CD8-positive, alpha-beta memory T cell (primary cell): ENCODE data around the gene LYST. TPM values are rescaled to one million over a fixed set of nuclear protein-coding genes. Genes with fewer than 3 reads are reported as not detected.
A peak's percentile ranks its signal among the peaks of the same experiment; 100 is the strongest.

Experiments
- CTCF ChIA-PET: fragments of 350-600 bp; sonication (Branson Sonifier 250); formaldehyde crosslinking; loops from one replicate; lab custom pipeline; 2021; ENCODE audit warnings: antibody characterized with exemption; lab: Charles Lee
- POLR2A ChIA-PET: fragments of 350-600 bp; sonication (Branson Sonifier 250); formaldehyde crosslinking; loops from one replicate; lab custom pipeline; 2021; ENCODE audit warnings: antibody characterized with exemption; lab: Charles Lee
- DNase-seq, 5 donors: peaks; one replicate each; pipeline versions ENCODE4 v3.0.0 to v3.0.0-alpha.2; 2020 to 2022; ENCODE audit warnings: mixed read lengths in 1 of 5
- H3K27ac ChIP-seq: one replicate; pipeline ENCODE4 v1.7.0; 2013; ENCODE audit warnings: low read depth, mild to moderate bottlenecking, low read length, moderate library complexity
- H3K27me3 ChIP-seq: 2 replicates; pipeline ENCODE4 v1.7.0; 2013; ENCODE audit warnings: low read length, mild to moderate bottlenecking; ENCODE audit not compliant: insufficient read depth, poor library complexity, severe bottlenecking
- H3K36me3 ChIP-seq: 2 replicates; pipeline ENCODE4 v1.7.0; 2013; ENCODE audit warnings: mild to moderate bottlenecking, low read length, moderate library complexity; ENCODE audit not compliant: insufficient read depth
- H3K4me1 ChIP-seq: 2 replicates; pipeline ENCODE4 v1.7.0; 2013; ENCODE audit warnings: mild to moderate bottlenecking, low read length, moderate library complexity; ENCODE audit not compliant: insufficient read depth
- H3K4me3 ChIP-seq: 2 replicates; pipeline ENCODE4 v1.7.0; 2013; ENCODE audit warnings: mild to moderate bottlenecking, low read length
- H3K9me3 ChIP-seq: 2 replicates; pipeline ENCODE4 v1.7.0; 2013; ENCODE audit warnings: mild to moderate bottlenecking, low read length
- H3K27ac Mint-ChIP-seq, 8 donors: one replicate each; pipeline ENCODE4 v1.8.0; 2020 to 2021; ENCODE audit warnings: mixed read lengths in 8 of 8, mild to moderate bottlenecking in 6 of 8, inconsistent platforms in 3 of 8, moderate library complexity in 3 of 8
- H3K27me3 Mint-ChIP-seq, 2 donors: one replicate each; pipeline ENCODE4 v1.8.0; 2020 to 2021; ENCODE audit warnings: mixed read lengths in 2 of 2, mild to moderate bottlenecking in 1 of 2, moderate library complexity in 1 of 2
- H3K36me3 Mint-ChIP-seq, 3 donors: one replicate each; pipeline ENCODE4 v1.8.0; 2020 to 2021; ENCODE audit warnings: mixed read lengths in 3 of 3, inconsistent platforms in 1 of 3, mild to moderate bottlenecking in 1 of 3
- H3K4me1 Mint-ChIP-seq, 3 donors: one replicate each; pipeline ENCODE4 v1.8.0; 2020 to 2021; ENCODE audit warnings: mixed read lengths in 3 of 3, inconsistent platforms in 1 of 3, mild to moderate bottlenecking in 1 of 3
- H3K4me3 Mint-ChIP-seq, 7 donors: one replicate each; pipeline ENCODE4 v1.8.0; 2020 to 2021; ENCODE audit warnings: mixed read lengths in 7 of 7, mild to moderate bottlenecking in 6 of 7, moderate library complexity in 4 of 7, inconsistent platforms in 2 of 7
- H3K9me3 Mint-ChIP-seq, 5 donors: one replicate each; pipeline ENCODE4 v1.8.0; 2020 to 2022; ENCODE audit warnings: mixed read lengths in 5 of 5, mild to moderate bottlenecking in 3 of 5, moderate library complexity in 2 of 5, inconsistent platforms in 1 of 5
- polyA plus RNA-seq: library from polyadenylated mRNA; unstranded; fragments of 300-500 nt; fragmentation: Illumina TruSeq; gene quantifications from one replicate; pipeline ENCODE4 v1.2.3, GENCODE V29; 2021
- total RNA-seq, 2 experiments: library from RNA; stranded (reverse); gene quantifications; one replicate each; pipeline ENCODE4 v1.2.3, GENCODE V29; 2021

The LYST gene
- total and polyA plus RNA-seq, 3 experiments from 2014 or later, result 24.1 to 79.9 (median 76.9) TPM

DNA sequence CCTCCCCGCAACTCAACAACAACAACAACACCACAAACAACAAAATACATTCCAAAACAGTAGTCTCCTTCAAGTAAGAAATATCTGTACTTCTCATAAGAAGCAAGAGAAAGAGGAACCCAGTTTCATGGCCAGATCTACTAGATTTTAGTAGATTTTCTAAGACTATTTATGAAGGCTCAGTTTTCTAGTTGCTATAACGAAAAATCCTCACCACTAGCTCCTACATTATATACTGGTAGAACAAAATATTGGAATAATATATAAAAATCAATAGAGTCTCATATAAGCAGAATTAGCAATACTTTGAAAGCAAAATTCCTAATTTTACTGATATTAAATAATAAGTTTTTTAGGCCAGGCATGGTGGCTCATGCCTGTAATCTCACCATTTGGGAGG lies 86.9 kb downstream of the LYST start:
- Histone ChIP-seq H3K27me3 (no peaks in the 10 kb centered on the region), H3K9me3 (no peaks in the 10 kb centered on the region), H3K36me3 (no peaks in the 10 kb centered on the region), H3K27ac (no peak overlapping the region), H3K4me3 (no peak overlapping the region), H3K4me1 (no peaks in the 10 kb centered on the region)
- DNase-seq, result no peak
- H3K9me3 Mint-ChIP-seq, result no peaks in the 10 kb centered on the region
- H3K27me3 Mint-ChIP-seq, result no peaks in the 10 kb centered on the region
- H3K36me3 Mint-ChIP-seq, result peaks cover 8 to 54% (median 15%) of the 10 kb centered on the region in 3 donors
- H3K4me3 Mint-ChIP-seq, result no peak overlapping the region
- peaks cover 0 to 3% (median 0%) of the 10 kb centered on the region in 3 donors for H3K4me1 Mint-ChIP-seq
- ChIA-PET POLR2A (no interaction called here), CTCF (interaction anchor here (0.6 to 1.6 kb wide), 2 partner anchors 192 to 829 kb away, joined by 3 to 6 read pairs; no protein-coding TSS in a partner anchor)
- H3K27ac Mint-ChIP-seq, result peak overlapping the region in 2 of 8 donors; percentile 1 to 3

DNA sequence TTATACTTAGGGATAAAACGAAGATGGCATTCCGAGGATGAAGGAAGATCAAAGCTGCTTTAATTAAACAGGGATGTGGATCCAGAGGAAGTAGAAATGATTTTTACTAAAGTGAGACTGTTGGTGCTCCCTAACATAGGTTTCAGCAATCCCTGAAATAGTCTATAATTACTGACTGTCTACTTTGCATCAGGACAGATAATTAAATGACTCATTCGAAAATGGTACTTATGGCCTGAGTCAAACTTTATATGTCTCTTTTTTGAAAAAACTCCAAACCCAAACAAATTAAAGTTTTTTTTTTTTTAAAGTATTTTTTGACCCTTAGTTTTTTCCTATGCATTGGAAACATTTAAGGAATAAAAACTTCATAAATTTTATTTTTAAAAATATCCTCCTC lies 90.3 kb downstream of the LYST start:
- CTCF ChIA-PET, result interaction anchor here (0.9 kb wide), 1 partner anchor 195 kb away, joined by 3 read pairs; no protein-coding TSS in a partner anchor
- POLR2A ChIA-PET, result no interaction called here
- H3K36me3 Mint-ChIP-seq, result peaks cover 14 to 64% (median 22%) of the 10 kb centered on the region in 3 donors
- H3K4me3 Mint-ChIP-seq, result no peak overlapping the region
- H3K4me1 ChIP-seq, result no peaks in the 10 kb centered on the region
- no peaks in the 10 kb centered on the region for H3K27me3 ChIP-seq
- H3K4me1 Mint-ChIP-seq, result peaks cover 0 to 3% (median 0%) of the 10 kb centered on the region in 3 donors
- no peak overlapping the region for H3K4me3 ChIP-seq
- peak overlapping the region in 1 of 8 donors; percentile 47 for H3K27ac Mint-ChIP-seq
- no peak for DNase-seq
- H3K9me3 Mint-ChIP-seq, result no peaks in the 10 kb centered on the region
- no peak overlapping the region for H3K27ac ChIP-seq
- no peaks in the 10 kb centered on the region for H3K27me3 Mint-ChIP-seq
- no peaks in the 10 kb centered on the region for H3K36me3 ChIP-seq
- H3K9me3 ChIP-seq, result no peaks in the 10 kb centered on the region

DNA sequence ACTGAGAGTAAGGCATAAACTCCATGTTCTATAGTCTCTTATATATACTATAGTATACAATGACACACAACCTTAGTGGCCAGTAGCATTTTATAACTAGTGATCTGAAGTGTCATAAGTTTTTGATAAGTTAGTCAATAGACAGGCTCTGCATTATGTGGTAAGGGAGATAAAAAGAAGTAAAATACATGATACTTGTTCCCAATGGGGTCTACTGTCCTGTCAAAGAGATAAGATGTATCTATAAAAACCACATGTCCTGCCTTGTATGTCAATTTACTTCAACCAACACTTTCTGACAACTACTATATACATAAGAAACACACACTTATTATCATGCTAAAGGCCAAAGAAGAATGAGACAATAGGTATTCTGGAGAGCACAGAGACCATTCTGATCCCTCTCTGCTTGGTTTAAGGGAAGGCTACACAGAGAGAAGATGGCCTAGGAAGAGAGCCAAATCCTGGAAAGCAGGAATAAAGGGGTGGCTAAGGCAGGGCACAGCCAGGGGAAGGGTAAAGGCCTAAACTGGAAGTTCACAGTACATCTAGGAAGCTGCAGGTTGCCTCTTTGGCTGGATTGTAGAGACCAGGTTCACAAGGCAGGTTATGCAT lies 91.4 kb downstream of the LYST start:
- Histone ChIP-seq H3K4me1 (no peaks in the 10 kb centered on the region), H3K9me3 (no peaks in the 10 kb centered on the region), H3K27ac (no peak overlapping the region), H3K36me3 (no peaks in the 10 kb centered on the region), H3K27me3 (no peaks in the 10 kb centered on the region), H3K4me3 (no peak overlapping the region)
- POLR2A ChIA-PET, result no interaction called here
- no peaks in the 10 kb centered on the region for H3K27me3 Mint-ChIP-seq
- H3K27ac Mint-ChIP-seq, result peak overlapping the region in 3 of 8 donors; percentile 2 to 59 (median 24)
- no peaks in the 10 kb centered on the region for H3K9me3 Mint-ChIP-seq
- peaks cover 14 to 67% (median 25%) of the 10 kb centered on the region in 3 donors for H3K36me3 Mint-ChIP-seq
- peaks cover 0 to 3% (median 2%) of the 10 kb centered on the region in 3 donors for H3K4me1 Mint-ChIP-seq
- DNase-seq, result no peak
- CTCF ChIA-PET, result no interaction called here
- H3K4me3 Mint-ChIP-seq, result no peak overlapping the region

- Mint-ChIP-seq H3K36me3 (peaks cover 0 to 51% (median 25%) of the 10 kb centered on the region in 3 donors), H3K4me3 (no peak overlapping the region), H3K27ac (peak overlapping the region in 5 of 8 donors; percentile 2 to 67 (median 49)), H3K4me1 (peaks cover 0 to 14% (median 9%) of the 10 kb centered on the region in 3 donors), H3K9me3 (no peaks in the 10 kb centered on the region), H3K27me3 (no peaks in the 10 kb centered on the region)
- Histone ChIP-seq H3K36me3 (no peaks in the 10 kb centered on the region), H3K9me3 (no peaks in the 10 kb centered on the region), H3K4me1 (no peaks in the 10 kb centered on the region), H3K27ac (no peak overlapping the region), H3K27me3 (no peaks in the 10 kb centered on the region), H3K4me3 (no peak overlapping the region)
- CTCF ChIA-PET, result no interaction called here
- no peak for DNase-seq
- POLR2A ChIA-PET, result no interaction called here
Observed at GRCh38 chr1:235767795-235768194, 98.9 kb downstream of the LYST start.

- H3K4me1 Mint-ChIP-seq, result peaks cover 0 to 14% (median 9%) of the 10 kb centered on the region in 3 donors
- Histone ChIP-seq H3K27ac (no peak overlapping the region), H3K9me3 (no peaks in the 10 kb centered on the region), H3K4me3 (no peak overlapping the region), H3K27me3 (no peaks in the 10 kb centered on the region), H3K36me3 (no peaks in the 10 kb centered on the region), H3K4me1 (no peaks in the 10 kb centered on the region)
- ChIA-PET POLR2A (no interaction called here), CTCF (no interaction called here)
- H3K9me3 Mint-ChIP-seq, result no peaks in the 10 kb centered on the region
- H3K4me3 Mint-ChIP-seq, result no peak overlapping the region
- peaks cover 0 to 52% (median 25%) of the 10 kb centered on the region in 3 donors for H3K36me3 Mint-ChIP-seq
- no peak for DNase-seq
- no peaks in the 10 kb centered on the region for H3K27me3 Mint-ChIP-seq
- no peak overlapping the region for H3K27ac Mint-ChIP-seq
Observed at GRCh38 chr1:235766794-235767285, 99.9 kb downstream of the LYST start.

DNA sequence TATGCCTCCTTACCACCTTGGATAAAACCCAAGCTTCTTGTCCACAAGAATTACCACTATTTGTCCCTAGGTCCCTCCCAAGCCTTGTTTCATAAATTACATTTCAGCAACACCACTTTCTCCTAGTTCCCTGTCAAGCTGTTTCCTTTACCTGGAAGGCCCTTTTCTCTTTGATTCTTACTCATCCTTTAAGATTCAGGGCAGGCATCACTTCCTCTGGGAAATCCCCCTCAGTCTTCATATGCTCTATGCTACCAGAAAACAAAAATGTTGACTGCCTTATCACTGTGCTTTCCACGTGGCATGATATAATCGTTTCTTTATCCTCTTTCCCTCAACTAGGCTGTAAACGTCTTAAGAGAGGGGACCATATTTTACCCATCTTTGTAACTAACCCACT lies 102.7 kb downstream of the LYST start:
- ChIA-PET POLR2A (no interaction called here), CTCF (interaction anchor here (1.0 to 1.9 kb wide), 2 partner anchors 20 to 208 kb away, joined by 3 to 6 read pairs; no protein-coding TSS in a partner anchor)
- H3K27me3 Mint-ChIP-seq, result no peaks in the 10 kb centered on the region
- H3K27ac Mint-ChIP-seq, result no peak overlapping the region
- DNase-seq, result no peak
- no peak overlapping the region for H3K4me3 ChIP-seq
- no peaks in the 10 kb centered on the region for H3K27me3 ChIP-seq
- H3K27ac ChIP-seq, result no peak overlapping the region
- no peaks in the 10 kb centered on the region for H3K9me3 ChIP-seq
- H3K4me3 Mint-ChIP-seq, result no peak overlapping the region
- H3K36me3 ChIP-seq, result peaks cover 4% of the 10 kb centered on the region
- H3K4me1 ChIP-seq, result no peaks in the 10 kb centered on the region
- H3K9me3 Mint-ChIP-seq, result no peaks in the 10 kb centered on the region
- peaks cover 0 to 60% (median 23%) of the 10 kb centered on the region in 3 donors for H3K36me3 Mint-ChIP-seq
- H3K4me1 Mint-ChIP-seq, result peaks cover 0 to 10% (median 9%) of the 10 kb centered on the region in 3 donors

DNA sequence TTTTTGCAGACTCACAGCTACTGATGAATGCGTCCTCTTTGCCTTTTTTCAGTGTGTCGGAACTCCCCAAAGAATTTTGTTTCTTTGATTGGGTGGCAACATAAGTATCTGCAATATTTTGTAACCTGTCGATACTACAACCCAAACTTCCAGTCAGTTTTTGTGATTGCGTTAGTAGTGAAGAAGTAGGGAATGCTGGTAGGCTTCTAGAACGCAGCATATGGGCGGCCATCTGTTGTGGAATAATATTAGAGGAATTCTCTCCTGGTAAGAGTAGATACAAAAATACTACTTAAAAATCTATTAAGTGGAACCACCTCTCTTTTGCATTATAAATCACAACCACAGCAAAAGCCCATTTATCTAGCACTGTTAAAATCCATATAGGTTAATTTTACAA lies 107.4 kb downstream of the LYST start:
- H3K36me3 Mint-ChIP-seq, result peaks cover 0 to 72% (median 11%) of the 10 kb centered on the region in 3 donors
- H3K27me3 Mint-ChIP-seq, result no peaks in the 10 kb centered on the region
- H3K4me1 Mint-ChIP-seq, result no peaks in the 10 kb centered on the region
- Histone ChIP-seq H3K9me3 (no peaks in the 10 kb centered on the region), H3K27ac (no peak overlapping the region), H3K4me3 (no peak overlapping the region), H3K4me1 (no peaks in the 10 kb centered on the region), H3K36me3 (peaks cover 7% of the 10 kb centered on the region), H3K27me3 (no peaks in the 10 kb centered on the region)
- ChIA-PET POLR2A (no interaction called here), CTCF (no interaction called here)
- H3K9me3 Mint-ChIP-seq, result no peaks in the 10 kb centered on the region
- no peak overlapping the region for H3K4me3 Mint-ChIP-seq
- no peak for DNase-seq
- no peak overlapping the region for H3K27ac Mint-ChIP-seq

DNA sequence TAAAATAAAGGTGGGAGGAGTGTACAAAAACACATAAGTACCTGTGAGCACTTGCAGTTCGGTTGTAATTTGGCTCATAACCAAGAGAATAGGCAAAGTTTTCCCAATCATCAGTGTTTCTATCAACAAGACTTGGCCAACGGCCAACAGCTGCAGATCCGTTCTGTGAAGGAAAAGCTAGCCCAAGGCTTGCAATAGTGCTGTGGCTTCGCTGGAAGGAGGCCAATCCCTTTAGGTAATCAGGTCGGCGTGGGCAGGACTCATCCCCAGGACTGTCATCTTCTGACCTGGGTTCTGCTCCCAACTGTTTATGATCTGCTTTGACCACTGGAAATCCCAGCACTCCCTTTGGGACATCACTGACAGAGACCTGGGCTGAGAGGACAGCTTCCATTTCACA lies 107.8 kb downstream of the LYST start:
- no peak overlapping the region for H3K4me3 Mint-ChIP-seq
- no peaks in the 10 kb centered on the region for H3K9me3 Mint-ChIP-seq
- no peak for DNase-seq
- H3K36me3 Mint-ChIP-seq, result peaks cover 0 to 76% (median 12%) of the 10 kb centered on the region in 3 donors
- Histone ChIP-seq H3K36me3 (peaks cover 7% of the 10 kb centered on the region), H3K4me3 (no peak overlapping the region), H3K27me3 (no peaks in the 10 kb centered on the region), H3K4me1 (no peaks in the 10 kb centered on the region), H3K27ac (no peak overlapping the region), H3K9me3 (no peaks in the 10 kb centered on the region)
- peak overlapping the region in 1 of 8 donors; percentile 29 for H3K27ac Mint-ChIP-seq
- H3K27me3 Mint-ChIP-seq, result no peaks in the 10 kb centered on the region
- CTCF ChIA-PET, result no interaction called here
- H3K4me1 Mint-ChIP-seq, result no peaks in the 10 kb centered on the region
- POLR2A ChIA-PET, result no interaction called here
